Ectodermal cell (in vitro differentiated cells): Measurements from ENCODE around the gene DNAJB4.

ENCODE experiments used
- H3K27ac ChIP-seq: 2 replicates; pipeline ENCODE4 v1.7.0; 2013; ENCODE audit warnings: mild to moderate bottlenecking, low read depth, low read length; ENCODE audit not compliant: insufficient read depth, poor library complexity, severe bottlenecking
- H3K27me3 ChIP-seq: 2 replicates; pipeline ENCODE4 v1.7.0; 2013; ENCODE audit warnings: mild to moderate bottlenecking, low read length; ENCODE audit not compliant: insufficient read depth, control insufficient read depth, poor library complexity, severe bottlenecking
- H3K36me3 ChIP-seq: one replicate; pipeline ENCODE4 v1.7.0; 2013; ENCODE audit warnings: low read length; ENCODE audit not compliant: control insufficient read depth, insufficient read depth
- H3K4me1 ChIP-seq: one replicate; pipeline ENCODE4 v1.7.0; 2013; ENCODE audit warnings: low read length; ENCODE audit not compliant: control insufficient read depth, insufficient read depth
- H3K4me3 ChIP-seq: 2 replicates; pipeline ENCODE4 v1.7.0; 2013; ENCODE audit warnings: low read depth, low read length, control low read depth; ENCODE audit not compliant: insufficient read depth
- H3K9me3 ChIP-seq: 2 replicates; pipeline ENCODE4 v1.7.0; 2013; ENCODE audit warnings: mild to moderate bottlenecking, low read length, moderate library complexity; ENCODE audit not compliant: control insufficient read depth
- WGBS, 2 experiments: methylation state at CpG; one replicate each; pipeline ENCODE4 v1.1.7; 2013; ENCODE audit warnings: missing lambda C conversion rate in 2 of 2; 5-methylcytosine and 5-hydroxymethylcytosine counted together

Gene DNAJB4

DNA sequence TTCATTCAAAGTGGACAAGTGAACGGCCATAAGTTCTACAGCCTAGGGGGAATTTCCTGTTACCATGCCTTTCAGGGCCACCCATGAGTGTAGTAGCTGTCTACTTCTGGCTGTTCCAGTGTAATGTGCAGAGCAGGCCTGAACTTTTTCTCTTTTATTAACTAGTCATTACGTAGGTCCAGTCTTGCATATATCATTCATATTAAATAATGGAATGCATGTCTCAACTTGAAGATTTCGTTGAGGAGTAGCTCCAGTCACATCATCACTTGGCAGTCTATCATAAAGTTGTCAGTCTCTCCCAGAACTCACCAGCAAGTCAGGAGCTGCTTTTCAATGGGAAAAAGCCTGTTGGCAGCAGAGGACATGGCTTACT is 29.0 kb downstream of the DNAJB4 start:
- H3K4me1 ChIP-seq: no peaks in the 10 kb centered on the region
- WGBS, 2 experiments: 90 to 93% methylated on average over 3 of the region's 3 CpGs
- no peaks in the 10 kb centered on the region for H3K9me3 ChIP-seq
- H3K4me3 ChIP-seq: no peak overlapping the region
- H3K27me3 ChIP-seq: no peaks in the 10 kb centered on the region
- no peaks in the 10 kb centered on the region for H3K36me3 ChIP-seq
- no peak overlapping the region for H3K27ac ChIP-seq

DNA sequence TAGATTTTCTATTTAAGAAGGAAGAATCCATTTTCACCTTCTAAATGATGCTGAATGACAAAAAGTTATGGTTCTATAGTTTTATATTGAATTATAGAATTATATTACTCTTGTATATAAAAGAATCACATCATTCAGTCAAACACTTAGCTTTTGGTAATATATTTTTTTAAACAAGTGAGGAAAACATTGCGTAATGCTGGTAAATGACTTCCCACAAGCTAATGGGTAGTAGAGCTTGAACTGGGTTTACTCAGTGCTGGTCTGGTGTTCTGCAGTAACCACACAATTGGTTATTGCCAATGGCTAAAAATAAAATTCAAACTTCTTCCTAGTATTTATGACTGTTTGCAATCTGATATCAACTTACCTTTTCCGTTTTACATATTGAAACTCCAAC is 30.4 kb downstream of the DNAJB4 start:
- 84 to 85% methylated on average over 2 of the region's 2 CpGs for WGBS, 2 experiments
- Histone ChIP-seq H3K27ac (no peak overlapping the region), H3K9me3 (no peaks in the 10 kb centered on the region), H3K27me3 (no peaks in the 10 kb centered on the region), H3K4me3 (no peak overlapping the region), H3K4me1 (no peaks in the 10 kb centered on the region), H3K36me3 (no peaks in the 10 kb centered on the region)

DNA sequence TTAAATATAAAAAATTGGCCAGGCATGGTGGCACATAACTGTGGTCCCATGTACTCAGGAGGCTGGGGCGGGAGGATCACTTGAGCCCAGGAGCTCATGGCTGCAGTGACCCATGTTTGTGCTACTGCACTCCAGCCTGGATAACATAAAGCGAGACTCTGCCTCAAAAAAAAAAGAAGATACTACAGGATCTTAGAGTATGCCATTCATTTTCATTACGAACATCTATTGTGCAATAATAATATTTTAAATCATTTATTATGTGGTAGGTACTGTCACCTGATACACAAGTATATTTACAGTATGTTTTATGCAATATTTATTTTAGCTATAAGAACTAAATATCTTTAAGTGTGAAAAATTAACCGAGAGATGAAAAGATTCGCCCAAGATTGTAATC is 31.7 kb downstream of the DNAJB4 start:
- H3K9me3 ChIP-seq: no peaks in the 10 kb centered on the region
- H3K36me3 ChIP-seq: no peaks in the 10 kb centered on the region
- H3K4me1 ChIP-seq: no peaks in the 10 kb centered on the region
- no peaks in the 10 kb centered on the region for H3K27me3 ChIP-seq
- H3K27ac ChIP-seq: no peak overlapping the region
- H3K4me3 ChIP-seq: no peak overlapping the region
- WGBS, 2 experiments: 95 to 98% methylated on average over 4 of the region's 5 CpGs

DNA sequence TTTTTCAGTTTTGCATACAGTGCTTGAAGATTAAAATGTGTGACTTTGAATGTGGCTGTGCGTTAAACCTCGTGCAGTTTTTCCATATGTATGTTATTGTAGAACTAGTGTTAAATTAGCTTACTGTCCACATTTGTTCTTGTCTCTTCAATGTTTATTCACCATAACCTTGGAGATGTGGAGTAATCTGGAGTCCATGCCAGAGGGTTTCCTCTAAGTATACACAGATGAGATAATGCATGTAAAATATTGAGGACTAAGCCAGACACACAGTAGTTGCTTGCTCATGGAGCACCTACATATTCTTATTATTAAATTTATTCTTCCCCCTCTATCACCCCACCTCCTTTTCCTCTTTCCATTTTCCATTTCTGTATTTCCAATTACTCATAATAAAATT is 33.3 kb downstream of the DNAJB4 start:
- Histone ChIP-seq H3K27me3 (peaks cover 6% of the 10 kb centered on the region), H3K4me1 (no peaks in the 10 kb centered on the region), H3K36me3 (no peaks in the 10 kb centered on the region), H3K27ac (no peak overlapping the region), H3K4me3 (no peak overlapping the region), H3K9me3 (no peaks in the 10 kb centered on the region)
- WGBS, 2 experiments: 100% methylated on average over 2 of the region's 2 CpGs; no CpG with 5 or more reads in 1 of the 2 experiments

DNA sequence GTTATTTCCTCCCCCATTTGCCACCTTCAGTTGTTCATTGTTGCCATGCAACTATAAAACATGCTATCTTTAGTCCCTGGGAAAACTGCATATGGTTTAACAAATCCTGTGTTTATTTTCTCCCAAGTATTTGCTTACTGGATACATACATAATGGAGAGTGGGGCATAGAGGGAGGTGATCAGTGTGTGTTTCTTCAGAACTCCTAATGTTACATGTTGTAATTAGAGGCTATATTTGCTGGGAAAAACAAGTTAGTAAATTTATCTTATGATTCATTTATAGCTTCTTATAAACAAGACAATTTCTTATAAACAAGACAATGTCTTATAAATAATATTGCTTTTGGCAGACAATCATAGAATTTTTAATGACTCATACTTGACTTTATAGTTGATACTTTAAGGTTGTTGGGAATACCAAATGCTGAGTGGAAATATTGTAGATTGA is 33.8 kb downstream of the DNAJB4 start:
- H3K36me3 ChIP-seq: no peaks in the 10 kb centered on the region
- H3K27me3 ChIP-seq: peaks cover 10% of the 10 kb centered on the region
- H3K4me3 ChIP-seq: no peak overlapping the region
- no peaks in the 10 kb centered on the region for H3K4me1 ChIP-seq
- H3K27ac ChIP-seq: no peak overlapping the region
- H3K9me3 ChIP-seq: no peaks in the 10 kb centered on the region

DNA sequence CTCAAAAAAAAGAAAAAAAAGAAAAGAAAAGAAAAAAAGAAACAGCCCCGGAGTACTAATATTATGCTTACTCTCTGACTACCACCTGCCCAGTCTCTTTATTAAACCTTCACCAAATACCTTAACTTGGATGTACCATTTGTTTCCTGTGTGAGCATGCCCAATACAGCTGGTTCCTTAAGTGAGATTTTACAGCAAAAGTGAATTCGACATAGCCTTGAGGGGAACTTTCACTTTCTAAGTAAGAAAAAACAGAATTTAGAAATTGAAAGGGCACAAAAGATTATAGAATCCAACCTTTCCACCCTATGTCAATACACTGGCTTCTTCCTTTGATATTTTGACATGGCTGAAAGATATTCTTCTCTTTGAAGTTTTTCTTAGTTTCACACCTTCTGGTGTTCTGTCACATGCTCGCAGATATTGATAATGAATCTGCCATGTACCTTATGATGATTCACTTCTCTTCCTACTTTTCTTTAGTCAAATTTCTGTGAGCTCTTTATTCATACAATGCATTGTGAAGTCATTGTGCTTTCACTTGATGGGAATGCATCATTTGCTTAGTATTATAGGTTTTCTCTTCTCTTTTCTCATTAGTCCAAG is 35.8 kb downstream of the DNAJB4 start:
- H3K9me3 ChIP-seq: no peaks in the 10 kb centered on the region
- 84 to 89% methylated on average over 3 of the region's 3 CpGs for WGBS, 2 experiments
- no peak overlapping the region for H3K27ac ChIP-seq

DNA sequence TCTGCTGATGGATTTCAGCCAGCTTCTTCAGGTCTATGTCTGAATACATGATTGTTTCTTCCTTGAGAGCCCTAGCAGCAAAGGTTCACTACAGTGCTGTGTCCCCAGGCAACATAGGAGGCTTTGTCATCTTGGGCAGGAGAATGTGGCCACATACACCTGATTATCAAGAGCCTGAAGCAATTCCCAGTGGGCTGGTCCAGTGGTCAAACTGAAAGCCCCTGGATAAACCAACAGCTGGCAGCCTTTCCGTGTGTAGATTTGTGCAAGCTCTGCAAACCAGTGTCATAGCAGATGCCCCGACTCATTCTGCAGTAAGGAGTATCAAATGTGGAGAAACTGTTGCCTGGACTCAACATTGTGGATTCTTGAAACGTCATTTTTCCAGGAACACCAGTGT is 38.7 kb downstream of the DNAJB4 start:
- Histone ChIP-seq H3K27me3 (peaks cover 59% of the 10 kb centered on the region), H3K36me3 (no peaks in the 10 kb centered on the region), H3K27ac (no peak overlapping the region), H3K4me3 (no peak overlapping the region), H3K9me3 (no peaks in the 10 kb centered on the region), H3K4me1 (no peaks in the 10 kb centered on the region)
- 88 to 89% methylated on average over 3 of the region's 3 CpGs for WGBS, 2 experiments

More for the DNA sequence above, 35.8 kb downstream of the DNAJB4 start:
- Histone ChIP-seq H3K4me1 (no peaks in the 10 kb centered on the region), H3K27me3 (peaks cover 31% of the 10 kb centered on the region), H3K36me3 (no peaks in the 10 kb centered on the region), H3K4me3 (no peak overlapping the region)

DNA sequence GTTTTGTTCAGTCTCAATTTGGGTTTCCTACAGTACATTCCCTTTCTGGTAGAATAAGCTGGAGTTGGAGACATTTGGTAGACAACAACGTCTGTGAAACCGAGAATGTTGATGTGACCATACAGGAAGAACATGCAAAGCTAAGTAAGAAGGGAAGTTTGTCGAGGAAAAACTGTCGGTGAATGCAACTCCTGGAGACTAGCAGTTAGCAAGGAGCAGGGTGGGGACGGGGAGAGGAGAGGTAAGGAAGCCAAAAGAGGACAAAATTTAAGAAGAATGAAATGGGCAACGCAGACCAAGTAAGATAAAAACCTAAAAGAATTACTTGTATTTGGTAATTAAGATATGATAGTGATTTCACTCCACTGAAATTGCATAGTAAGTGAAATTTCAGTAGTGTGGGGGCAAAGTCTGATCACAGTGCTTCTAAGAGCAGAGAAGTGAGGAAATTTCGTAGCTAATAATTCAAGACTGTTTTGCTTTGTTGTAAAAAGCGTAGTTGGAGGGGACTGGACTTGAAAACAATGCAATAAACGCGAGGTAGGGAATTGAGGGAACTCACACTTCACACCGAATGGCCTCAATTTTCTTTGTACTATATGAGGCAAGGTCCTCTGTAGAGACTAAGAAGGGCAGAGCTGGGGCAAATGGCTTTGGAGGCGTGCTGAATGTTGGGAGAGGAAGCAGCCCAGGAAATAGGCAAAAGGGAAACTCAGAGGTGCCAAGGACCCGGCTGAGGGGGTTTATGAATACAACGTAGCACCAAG is 40.2 kb downstream of the DNAJB4 start:
- H3K27ac ChIP-seq: no peak overlapping the region
- 75 to 76% methylated on average over 14 of the region's 14 CpGs for WGBS, 2 experiments
- H3K9me3 ChIP-seq: no peaks in the 10 kb centered on the region
- H3K27me3 ChIP-seq: peaks cover 59% of the 10 kb centered on the region
- no peaks in the 10 kb centered on the region for H3K4me1 ChIP-seq
- no peaks in the 10 kb centered on the region for H3K36me3 ChIP-seq
- no peak overlapping the region for H3K4me3 ChIP-seq

DNA sequence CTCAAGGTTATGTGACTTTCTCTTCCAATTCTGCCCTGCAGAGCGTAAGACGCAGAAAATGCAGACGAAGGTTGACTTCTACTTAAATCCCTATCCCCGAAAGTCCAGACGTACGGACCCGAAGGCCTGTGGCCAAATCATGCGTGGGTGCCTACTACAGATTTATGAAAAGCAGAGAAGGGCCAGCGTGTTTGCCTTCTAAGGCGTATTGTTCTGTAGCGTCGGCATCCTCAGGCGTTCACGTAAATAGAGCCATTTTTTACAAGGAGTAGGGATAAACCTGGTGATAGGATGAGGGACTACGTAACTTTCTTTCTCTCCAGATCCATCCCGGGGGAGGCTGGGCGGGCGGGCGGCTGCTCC is 40.8 kb downstream of the DNAJB4 start:
- no peaks in the 10 kb centered on the region for H3K9me3 ChIP-seq
- H3K4me3 ChIP-seq: peak overlapping the region; percentile 40
- no peak overlapping the region for H3K27ac ChIP-seq
- H3K27me3 ChIP-seq: peaks cover 59% of the 10 kb centered on the region
- no peaks in the 10 kb centered on the region for H3K36me3 ChIP-seq
- 42 to 43% methylated on average over 19 of the region's 19 CpGs for WGBS, 2 experiments
- H3K4me1 ChIP-seq: no peaks in the 10 kb centered on the region

DNA sequence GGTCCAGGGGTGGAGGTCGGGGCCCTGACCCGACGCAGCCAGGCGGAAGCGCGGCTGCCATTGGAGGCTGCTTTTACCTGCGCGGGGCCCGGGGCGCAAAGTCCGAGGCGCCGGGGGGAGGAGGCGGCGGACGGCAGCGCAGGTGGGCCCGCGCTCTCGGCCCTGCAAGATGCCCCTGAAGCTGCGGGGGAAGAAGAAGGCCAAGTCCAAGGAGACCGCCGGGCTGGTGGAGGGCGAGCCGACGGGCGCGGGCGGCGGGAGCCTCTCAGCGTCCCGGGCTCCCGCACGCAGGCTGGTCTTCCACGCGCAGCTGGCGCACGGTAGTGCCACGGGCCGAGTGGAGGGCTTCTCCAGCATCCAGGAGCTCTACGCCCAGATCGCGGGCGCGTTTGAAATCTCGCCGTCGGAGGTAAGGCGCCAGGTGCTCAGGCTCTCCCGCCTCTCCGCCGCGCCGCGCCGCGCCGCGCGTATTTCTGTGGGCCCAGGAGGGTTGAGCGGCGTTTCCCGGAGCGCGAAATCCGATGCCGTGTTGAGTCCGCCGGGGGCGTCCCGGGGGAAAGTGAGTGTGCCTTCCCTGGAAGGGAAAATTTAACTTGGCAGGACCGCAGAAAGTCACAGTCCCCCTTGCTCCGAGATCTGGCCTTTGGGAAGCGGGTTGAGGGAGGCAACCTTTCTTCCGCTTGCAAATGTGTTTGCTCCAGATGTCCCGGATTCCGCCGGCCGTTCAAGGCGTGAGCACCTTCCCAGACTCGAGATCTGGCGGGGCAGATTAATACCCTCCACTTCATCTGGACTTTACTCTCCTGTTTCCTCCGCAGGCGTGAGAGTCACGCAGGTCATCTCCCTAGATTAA is 41.4 kb downstream of the DNAJB4 start, which contains the start of gene GIPC2:
Gene GIPC2 (plus strand): TSS at position 41 of the 853 bp plus-strand sequence. CDS start 129 bp downstream, at position 170.
- Histone ChIP-seq H3K4me1 (no peaks in the 10 kb centered on the region), H3K27ac (no peak within 1 kb of the TSS), H3K27me3 (peaks cover 59% of the 10 kb centered on the region), H3K4me3 (peak within 1 kb of the TSS; percentile 40), H3K36me3 (no peaks in the 10 kb centered on the region), H3K9me3 (no peaks in the 10 kb centered on the region)
- 1 to 2% methylated on average over 85 of the region's 85 CpGs for WGBS, 2 experiments
